ENCODE results near the gene NEDD4L. TPM values are rescaled to one million over a fixed set of nuclear protein-coding genes. Genes with fewer than 3 reads are reported as not detected.
A peak's percentile ranks its signal among the peaks of the same experiment; 100 is the strongest.
"Not testable (repeated sequence)": the region's sequence is repeated elsewhere in the genome, so short reads cannot be mapped to it uniquely, and the experiment has no call there.

NEDD4L gene
- total RNA-seq = 134 to 141 TPM (median 135 TPM) in 3 replicates

DNA sequence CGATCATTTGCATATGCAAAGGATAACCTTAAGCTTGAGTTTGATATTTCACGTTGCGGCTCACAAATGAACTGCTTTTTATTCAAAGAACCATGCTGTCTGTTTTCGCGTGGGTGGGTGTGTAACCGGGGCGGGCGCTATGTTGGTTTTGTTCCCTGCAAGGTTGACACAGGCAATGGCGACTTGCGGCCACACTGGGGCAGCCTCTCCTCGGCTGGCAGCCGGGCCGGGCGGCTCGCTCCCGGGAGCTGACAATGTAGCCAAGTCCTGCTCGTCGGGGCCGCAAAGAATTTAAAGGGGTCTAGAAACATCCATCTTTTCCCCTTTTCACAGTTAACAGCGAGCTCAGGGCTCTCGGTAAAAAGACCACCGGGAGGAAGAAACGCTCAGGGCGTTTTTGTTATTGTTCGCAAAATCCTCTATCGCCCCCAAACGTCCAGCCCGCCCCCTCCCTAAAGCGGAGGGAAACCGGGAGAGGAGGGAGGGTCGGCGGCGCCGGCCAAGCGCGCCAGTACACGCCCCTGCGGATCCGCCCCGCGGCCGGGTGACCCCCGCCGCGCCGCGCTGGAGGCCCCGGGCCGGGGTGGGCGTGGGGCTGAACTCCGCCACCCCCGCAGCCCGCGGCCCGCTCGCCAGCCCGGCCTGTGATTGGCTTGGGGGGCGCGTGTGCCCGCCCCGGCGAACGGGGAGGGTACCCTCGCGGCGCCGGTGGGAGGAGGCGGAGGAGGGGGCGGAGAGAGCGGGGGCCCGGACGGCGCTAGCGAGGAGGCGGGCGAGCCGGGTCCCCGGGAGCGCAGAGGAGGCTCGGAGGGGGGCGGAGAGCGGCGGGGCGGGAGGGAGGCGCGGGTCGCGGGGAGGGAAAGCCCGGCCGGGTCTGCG lies at the start of gene NEDD4L:
Gene NEDD4L (plus strand): TSS at position 736 of the 879 bp plus-strand sequence. CDS start 435 bp downstream, outside the sequence.
- Mint-ChIP-seq H3K4me1 (peaks cover 39% of the 10 kb centered on the region), H3K9me3 (no peaks in the 10 kb centered on the region), H3K4me3 (peak within 1 kb of the TSS; percentile 97), H3K27ac (peak within 1 kb of the TSS; percentile 98), H3K27me3 (ENCODE audit: low read depth) (peaks cover 4% of the 10 kb centered on the region), H3K36me3 (no peaks in the 10 kb centered on the region)
- TF ChIP-seq, protein P1, sequence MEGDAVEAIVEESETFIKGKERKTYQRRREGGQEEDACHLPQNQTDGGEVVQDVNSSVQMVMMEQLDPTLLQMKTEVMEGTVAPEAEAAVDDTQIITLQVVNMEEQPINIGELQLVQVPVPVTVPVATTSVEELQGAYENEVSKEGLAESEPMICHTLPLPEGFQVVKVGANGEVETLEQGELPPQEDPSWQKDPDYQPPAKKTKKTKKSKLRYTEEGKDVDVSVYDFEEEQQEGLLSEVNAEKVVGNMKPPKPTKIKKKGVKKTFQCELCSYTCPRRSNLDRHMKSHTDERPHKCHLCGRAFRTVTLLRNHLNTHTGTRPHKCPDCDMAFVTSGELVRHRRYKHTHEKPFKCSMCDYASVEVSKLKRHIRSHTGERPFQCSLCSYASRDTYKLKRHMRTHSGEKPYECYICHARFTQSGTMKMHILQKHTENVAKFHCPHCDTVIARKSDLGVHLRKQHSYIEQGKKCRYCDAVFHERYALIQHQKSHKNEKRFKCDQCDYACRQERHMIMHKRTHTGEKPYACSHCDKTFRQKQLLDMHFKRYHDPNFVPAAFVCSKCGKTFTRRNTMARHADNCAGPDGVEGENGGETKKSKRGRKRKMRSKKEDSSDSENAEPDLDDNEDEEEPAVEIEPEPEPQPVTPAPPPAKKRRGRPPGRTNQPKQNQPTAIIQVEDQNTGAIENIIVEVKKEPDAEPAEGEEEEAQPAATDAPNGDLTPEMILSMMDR (IDR thresholded peaks at IDR 0.05; ENCODE audit: unreplicated experiment) = peak; percentile 77
- peak; percentile 73 to 86 for DNase-seq (ENCODE audit: low spot score in 2 of 2, unreplicated experiment in 2 of 2)

DNA sequence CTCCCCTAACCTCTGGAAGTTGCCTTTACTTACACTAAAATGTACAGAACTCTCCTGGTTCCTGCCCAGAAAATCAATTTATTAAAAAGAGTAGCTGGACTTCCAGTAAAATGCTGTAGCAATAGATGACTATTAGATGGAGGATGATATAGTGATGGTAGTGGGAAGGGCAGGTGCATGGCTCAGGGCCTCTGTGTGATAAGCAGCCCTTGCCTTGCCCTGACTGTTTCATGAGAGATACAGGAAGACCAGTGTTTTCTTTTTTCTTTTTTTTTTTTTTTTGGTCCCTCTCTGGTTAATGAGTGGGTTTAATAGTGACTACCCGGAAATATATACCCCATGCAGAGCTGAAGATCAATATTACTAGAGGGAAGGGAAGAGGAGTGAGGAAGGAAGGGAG lies 48.7 kb upstream of the NEDD4L start:
- TF ChIP-seq, protein P1 (IDR thresholded peaks at IDR 0.05; ENCODE audit: unreplicated experiment) = no peak
- no peaks in the 10 kb centered on the region for H3K4me1 Mint-ChIP-seq
- H3K4me3 Mint-ChIP-seq = no peak overlapping the region
- no peaks in the 10 kb centered on the region for H3K36me3 Mint-ChIP-seq
- no peak overlapping the region for H3K27ac Mint-ChIP-seq
- no peak for DNase-seq (ENCODE audit: low spot score in 2 of 2, unreplicated experiment in 2 of 2)
- peaks cover 23% of the 10 kb centered on the region for H3K27me3 Mint-ChIP-seq (ENCODE audit: low read depth)
- peaks cover 4% of the 10 kb centered on the region for H3K9me3 Mint-ChIP-seq

DNA sequence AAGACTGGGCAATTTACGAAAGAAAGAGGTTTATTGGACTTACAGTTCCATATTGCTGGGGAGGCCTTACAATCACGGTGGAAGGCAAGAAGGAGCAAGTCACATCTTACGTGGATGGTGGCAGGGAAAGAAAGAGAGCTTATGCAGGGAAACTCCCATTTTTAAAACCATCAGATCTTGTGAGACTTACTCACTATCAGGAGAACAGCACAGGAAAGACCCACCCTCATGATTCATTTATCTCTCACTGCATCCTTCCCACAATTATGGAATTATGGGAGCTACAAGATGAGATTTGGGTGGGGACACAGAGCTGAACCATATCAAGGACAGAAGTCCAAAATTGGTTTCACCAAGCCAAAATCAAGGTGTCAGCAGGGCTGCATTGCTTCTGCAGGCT lies 47.1 kb upstream of the NEDD4L start:
- H3K4me1 Mint-ChIP-seq; H3K9me3 Mint-ChIP-seq; H3K36me3 Mint-ChIP-seq; DNase-seq (ENCODE audit: low spot score in 2 of 2, unreplicated experiment in 2 of 2); H3K27ac Mint-ChIP-seq; H3K4me3 Mint-ChIP-seq: not testable (repeated sequence)
- H3K27me3 Mint-ChIP-seq (ENCODE audit: low read depth) = peaks cover 20% of the 10 kb centered on the region

DNA sequence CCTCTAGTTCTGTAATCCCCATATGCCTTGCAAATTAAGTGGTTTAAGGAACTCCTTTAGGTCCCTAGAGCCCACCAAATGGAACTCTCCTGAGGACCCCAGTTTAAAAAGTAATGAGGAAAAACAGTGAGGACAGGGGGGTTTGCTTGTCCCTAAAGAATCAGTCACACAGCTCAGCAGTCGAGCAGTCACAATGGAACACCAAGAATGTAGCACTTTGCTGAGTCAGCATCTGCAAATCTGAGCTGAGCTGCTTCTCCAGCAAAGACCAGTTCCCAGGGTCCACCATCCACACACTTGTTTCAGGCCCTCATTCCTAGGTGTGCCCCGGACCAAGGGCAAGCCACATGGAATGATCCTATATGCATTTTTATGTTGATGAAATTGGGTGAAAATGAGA lies 46.2 kb upstream of the NEDD4L start:
- H3K27me3 Mint-ChIP-seq (ENCODE audit: low read depth) = peaks cover 20% of the 10 kb centered on the region
- H3K36me3 Mint-ChIP-seq = no peaks in the 10 kb centered on the region
- no peaks in the 10 kb centered on the region for H3K4me1 Mint-ChIP-seq
- no peak overlapping the region for H3K4me3 Mint-ChIP-seq
- DNase-seq (ENCODE audit: low spot score in 2 of 2, unreplicated experiment in 2 of 2) = no peak
- H3K27ac Mint-ChIP-seq = no peak overlapping the region
- TF ChIP-seq, protein P1 (IDR thresholded peaks at IDR 0.05; ENCODE audit: unreplicated experiment) = no peak
- H3K9me3 Mint-ChIP-seq = no peaks in the 10 kb centered on the region

DNA sequence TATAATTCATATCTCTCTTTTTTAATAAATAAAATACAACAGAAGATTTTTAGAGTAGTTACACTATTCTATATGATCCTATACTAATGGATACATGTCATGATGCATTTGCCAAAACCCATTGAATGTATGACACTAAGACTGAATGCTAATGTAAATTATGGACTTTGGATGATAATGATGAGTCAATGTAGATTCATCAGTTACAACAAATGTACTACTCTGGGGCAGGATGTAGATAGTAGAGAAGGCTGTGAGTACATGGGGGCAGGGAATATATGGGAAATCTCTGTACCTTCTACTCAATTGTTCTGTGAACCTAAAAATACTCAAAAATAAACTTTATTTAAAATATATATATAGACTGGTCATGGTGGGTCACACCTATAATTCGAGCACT lies 45.6 kb upstream of the NEDD4L start:
- Mint-ChIP-seq H3K27me3 (ENCODE audit: low read depth) (peaks cover 22% of the 10 kb centered on the region), H3K4me1 (no peaks in the 10 kb centered on the region), H3K9me3 (no peaks in the 10 kb centered on the region), H3K4me3 (no peak overlapping the region), H3K27ac (no peak overlapping the region), H3K36me3 (no peaks in the 10 kb centered on the region)
- TF ChIP-seq, protein P1 (IDR thresholded peaks at IDR 0.05; ENCODE audit: unreplicated experiment) = no peak
- no peak for DNase-seq (ENCODE audit: low spot score in 2 of 2, unreplicated experiment in 2 of 2)

DNA sequence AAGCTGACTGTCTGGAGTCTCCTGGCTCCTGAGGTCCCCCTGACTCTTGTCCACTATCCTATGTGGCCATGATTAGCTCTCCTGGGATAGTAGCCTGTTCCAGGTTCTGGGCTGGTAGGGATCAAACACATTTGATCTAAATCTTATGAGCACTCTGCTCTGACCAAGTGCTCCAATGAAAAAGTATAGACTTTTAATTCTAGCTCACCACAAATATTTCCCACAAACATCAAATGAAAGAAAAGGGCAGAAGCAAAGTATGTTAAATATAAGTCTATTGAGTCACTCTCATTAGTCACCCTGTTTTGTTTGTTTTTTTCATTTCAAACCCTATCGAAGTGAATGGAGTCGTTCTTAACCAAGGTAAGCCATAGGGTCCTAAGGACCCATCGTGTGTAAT lies 39.7 kb upstream of the NEDD4L start:
- H3K4me1 Mint-ChIP-seq = no peaks in the 10 kb centered on the region
- no peak overlapping the region for H3K4me3 Mint-ChIP-seq
- no peak overlapping the region for H3K27ac Mint-ChIP-seq
- peaks cover 12% of the 10 kb centered on the region for H3K27me3 Mint-ChIP-seq (ENCODE audit: low read depth)
- no peaks in the 10 kb centered on the region for H3K9me3 Mint-ChIP-seq
- H3K36me3 Mint-ChIP-seq = no peaks in the 10 kb centered on the region
- DNase-seq (ENCODE audit: low spot score in 2 of 2, unreplicated experiment in 2 of 2) = no peak
- TF ChIP-seq, protein P1 (IDR thresholded peaks at IDR 0.05; ENCODE audit: unreplicated experiment) = no peak
